ENCODE results near the gene TMEM150A. TPM values are rescaled to one million over a fixed set of nuclear protein-coding genes. Genes with fewer than 3 reads are reported as not detected.

Gene TMEM150A
- total and polyA plus RNA-seq, 2 of the 13 experiments (the other 11 are each of a cell fraction or from before 2014, with no cell fraction given) = 30.1 to 70.4 TPM

DNA sequence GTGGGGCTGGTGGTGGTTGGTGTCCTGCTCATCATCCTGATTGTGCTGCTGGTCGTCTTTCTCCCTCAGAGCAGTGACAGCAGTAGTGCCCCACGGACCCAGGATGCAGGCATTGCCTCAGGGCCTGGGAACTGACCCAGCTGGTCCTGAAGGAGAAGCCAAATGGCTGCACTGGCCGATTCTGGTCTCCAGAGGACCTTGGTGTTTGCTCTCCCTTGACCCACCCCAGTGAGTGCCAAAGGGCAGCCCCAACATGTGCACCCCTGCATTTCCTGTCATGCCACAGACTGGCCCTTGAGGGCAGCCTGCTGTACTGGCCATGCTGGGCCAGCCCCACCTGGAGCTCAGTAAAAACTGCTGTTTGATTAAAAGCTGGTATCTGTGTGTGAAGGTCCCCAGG, 9.5 kb downstream of the TMEM150A start (continued):
- TF ChIP-seq SNAPC2 (CRISPR knock-in tag; IDR thresholded peaks at IDR 0.05) (no peak), SYNCRIP (IDR thresholded peaks at IDR 0.05; ENCODE audit: insufficient read depth, low read depth, low read length) (no peak), ZNF780A (CRISPR knock-in tag; IDR thresholded peaks at IDR 0.05) (no peak), SRSF4 (IDR thresholded peaks at IDR 0.05; ENCODE audit: low read depth, low read length, poor library complexity, severe bottlenecking) (no peak), RARA (CRISPR knock-in tag; IDR thresholded peaks at IDR 0.05) (peak; percentile 46; the same call in 1 of the 2 replicates), U2AF1 (optimal IDR thresholded peaks at IDR 0.05; ENCODE audit: low read depth, low read length) (no peak), ZBTB38 (CRISPR knock-in tag; IDR thresholded peaks at IDR 0.05) (no peak), ZIK1 (CRISPR knock-in tag; IDR thresholded peaks at IDR 0.05; ENCODE audit: borderline replicate concordance, low read depth) (no peak), NR2F6 (IDR thresholded peaks at IDR 0.05) (peak; percentile 60; the same call in 1 of the 2 replicates), NR2F6 (CRISPR knock-in tag; IDR thresholded peaks at IDR 0.05) (peak; percentile 79), ZNF468 (CRISPR knock-in tag; IDR thresholded peaks at IDR 0.05) (no peak), GATA4 (IDR thresholded peaks at IDR 0.05; ENCODE audit: borderline replicate concordance, low read depth) (no peak), ZNF547 (CRISPR knock-in tag; IDR thresholded peaks at IDR 0.05) (no peak), BRD4 (CRISPR knock-in tag; IDR thresholded peaks at IDR 0.05) (peak; percentile 65), ZNF256 (CRISPR knock-in tag; conservative IDR thresholded peaks at IDR 0.05) (no peak), ELF3 (CRISPR knock-in tag; IDR thresholded peaks at IDR 0.05) (peak; percentile 57; the same call in 1 of the 2 replicates), CBX2 (IDR thresholded peaks at IDR 0.05; ENCODE audit: low read depth, low read length) (no peak), CBX2 (CRISPR knock-in tag; IDR thresholded peaks at IDR 0.05; ENCODE audit: low read depth) (no peak)
- TF ChIP-seq, protein P1, sequence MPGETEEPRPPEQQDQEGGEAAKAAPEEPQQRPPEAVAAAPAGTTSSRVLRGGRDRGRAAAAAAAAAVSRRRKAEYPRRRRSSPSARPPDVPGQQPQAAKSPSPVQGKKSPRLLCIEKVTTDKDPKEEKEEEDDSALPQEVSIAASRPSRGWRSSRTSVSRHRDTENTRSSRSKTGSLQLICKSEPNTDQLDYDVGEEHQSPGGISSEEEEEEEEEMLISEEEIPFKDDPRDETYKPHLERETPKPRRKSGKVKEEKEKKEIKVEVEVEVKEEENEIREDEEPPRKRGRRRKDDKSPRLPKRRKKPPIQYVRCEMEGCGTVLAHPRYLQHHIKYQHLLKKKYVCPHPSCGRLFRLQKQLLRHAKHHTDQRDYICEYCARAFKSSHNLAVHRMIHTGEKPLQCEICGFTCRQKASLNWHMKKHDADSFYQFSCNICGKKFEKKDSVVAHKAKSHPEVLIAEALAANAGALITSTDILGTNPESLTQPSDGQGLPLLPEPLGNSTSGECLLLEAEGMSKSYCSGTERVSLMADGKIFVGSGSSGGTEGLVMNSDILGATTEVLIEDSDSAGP (CRISPR knock-in tag; IDR thresholded peaks at IDR 0.05; ENCODE audit: borderline replicate concordance) = peak; percentile 57; the same call in 1 of the 2 replicates
- TF ChIP-seq, protein P2, sequence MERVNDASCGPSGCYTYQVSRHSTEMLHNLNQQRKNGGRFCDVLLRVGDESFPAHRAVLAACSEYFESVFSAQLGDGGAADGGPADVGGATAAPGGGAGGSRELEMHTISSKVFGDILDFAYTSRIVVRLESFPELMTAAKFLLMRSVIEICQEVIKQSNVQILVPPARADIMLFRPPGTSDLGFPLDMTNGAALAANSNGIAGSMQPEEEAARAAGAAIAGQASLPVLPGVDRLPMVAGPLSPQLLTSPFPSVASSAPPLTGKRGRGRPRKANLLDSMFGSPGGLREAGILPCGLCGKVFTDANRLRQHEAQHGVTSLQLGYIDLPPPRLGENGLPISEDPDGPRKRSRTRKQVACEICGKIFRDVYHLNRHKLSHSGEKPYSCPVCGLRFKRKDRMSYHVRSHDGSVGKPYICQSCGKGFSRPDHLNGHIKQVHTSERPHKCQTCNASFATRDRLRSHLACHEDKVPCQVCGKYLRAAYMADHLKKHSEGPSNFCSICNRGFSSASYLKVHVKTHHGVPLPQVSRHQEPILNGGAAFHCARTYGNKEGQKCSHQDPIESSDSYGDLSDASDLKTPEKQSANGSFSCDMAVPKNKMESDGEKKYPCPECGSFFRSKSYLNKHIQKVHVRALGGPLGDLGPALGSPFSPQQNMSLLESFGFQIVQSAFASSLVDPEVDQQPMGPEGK (CRISPR knock-in tag; IDR thresholded peaks at IDR 0.05) = peak; percentile 64; the same call in 1 of the 2 replicates
- TF ChIP-seq, protein P3, sequence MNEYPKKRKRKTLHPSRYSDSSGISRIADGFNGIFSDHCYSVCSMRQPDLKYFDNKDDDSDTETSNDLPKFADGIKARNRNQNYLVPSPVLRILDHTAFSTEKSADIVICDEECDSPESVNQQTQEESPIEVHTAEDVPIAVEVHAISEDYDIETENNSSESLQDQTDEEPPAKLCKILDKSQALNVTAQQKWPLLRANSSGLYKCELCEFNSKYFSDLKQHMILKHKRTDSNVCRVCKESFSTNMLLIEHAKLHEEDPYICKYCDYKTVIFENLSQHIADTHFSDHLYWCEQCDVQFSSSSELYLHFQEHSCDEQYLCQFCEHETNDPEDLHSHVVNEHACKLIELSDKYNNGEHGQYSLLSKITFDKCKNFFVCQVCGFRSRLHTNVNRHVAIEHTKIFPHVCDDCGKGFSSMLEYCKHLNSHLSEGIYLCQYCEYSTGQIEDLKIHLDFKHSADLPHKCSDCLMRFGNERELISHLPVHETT (CRISPR knock-in tag; conservative IDR thresholded peaks at IDR 0.05) = no peak
- TF ChIP-seq, protein P4, sequence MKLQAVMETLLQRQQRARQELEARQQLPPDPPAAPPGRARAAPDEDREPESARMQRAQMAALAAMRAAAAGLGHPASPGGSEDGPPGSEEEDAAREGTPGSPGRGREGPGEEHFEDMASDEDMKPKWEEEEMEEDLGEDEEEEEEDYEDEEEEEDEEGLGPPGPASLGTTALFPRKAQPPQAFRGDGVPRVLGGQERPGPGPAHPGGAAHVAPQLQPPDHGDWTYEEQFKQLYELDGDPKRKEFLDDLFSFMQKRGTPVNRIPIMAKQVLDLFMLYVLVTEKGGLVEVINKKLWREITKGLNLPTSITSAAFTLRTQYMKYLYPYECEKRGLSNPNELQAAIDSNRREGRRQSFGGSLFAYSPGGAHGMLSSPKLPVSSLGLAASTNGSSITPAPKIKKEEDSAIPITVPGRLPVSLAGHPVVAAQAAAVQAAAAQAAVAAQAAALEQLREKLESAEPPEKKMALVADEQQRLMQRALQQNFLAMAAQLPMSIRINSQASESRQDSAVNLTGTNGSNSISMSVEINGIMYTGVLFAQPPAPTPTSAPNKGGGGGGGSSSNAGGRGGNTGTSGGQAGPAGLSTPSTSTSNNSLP (IDR thresholded peaks at IDR 0.05; ENCODE audit: low read depth, low read length) = no peak
- TF ChIP-seq, protein P5, sequence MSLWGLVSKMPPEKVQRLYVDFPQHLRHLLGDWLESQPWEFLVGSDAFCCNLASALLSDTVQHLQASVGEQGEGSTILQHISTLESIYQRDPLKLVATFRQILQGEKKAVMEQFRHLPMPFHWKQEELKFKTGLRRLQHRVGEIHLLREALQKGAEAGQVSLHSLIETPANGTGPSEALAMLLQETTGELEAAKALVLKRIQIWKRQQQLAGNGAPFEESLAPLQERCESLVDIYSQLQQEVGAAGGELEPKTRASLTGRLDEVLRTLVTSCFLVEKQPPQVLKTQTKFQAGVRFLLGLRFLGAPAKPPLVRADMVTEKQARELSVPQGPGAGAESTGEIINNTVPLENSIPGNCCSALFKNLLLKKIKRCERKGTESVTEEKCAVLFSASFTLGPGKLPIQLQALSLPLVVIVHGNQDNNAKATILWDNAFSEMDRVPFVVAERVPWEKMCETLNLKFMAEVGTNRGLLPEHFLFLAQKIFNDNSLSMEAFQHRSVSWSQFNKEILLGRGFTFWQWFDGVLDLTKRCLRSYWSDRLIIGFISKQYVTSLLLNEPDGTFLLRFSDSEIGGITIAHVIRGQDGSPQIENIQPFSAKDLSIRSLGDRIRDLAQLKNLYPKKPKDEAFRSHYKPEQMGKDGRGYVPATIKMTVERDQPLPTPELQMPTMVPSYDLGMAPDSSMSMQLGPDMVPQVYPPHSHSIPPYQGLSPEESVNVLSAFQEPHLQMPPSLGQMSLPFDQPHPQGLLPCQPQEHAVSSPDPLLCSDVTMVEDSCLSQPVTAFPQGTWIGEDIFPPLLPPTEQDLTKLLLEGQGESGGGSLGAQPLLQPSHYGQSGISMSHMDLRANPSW (CRISPR knock-in tag; IDR thresholded peaks at IDR 0.05; ENCODE audit: borderline replicate concordance) = no peak
